Erythroblast (primary cell): ENCODE results near the gene NCAPG2.

Experiments
- GATA1 ChIP-seq: IDR thresholded peaks from 2 replicates; pipeline ENCODE4 v1.6.1; 2011; ENCODE audit warnings: low read depth, mild to moderate bottlenecking, control low read depth, low read length, moderate library complexity
- POLR2A ChIP-seq: IDR thresholded peaks from 2 replicates; pipeline ENCODE4 v1.6.1; 2011; ENCODE audit warnings: mild to moderate bottlenecking, low read length

- TF ChIP-seq POLR2A: no peak
- no peak for TF ChIP-seq GATA1
These were observed 19.2 kb upstream of the NCAPG2 start for GRCh38 chr7:158723714-158724385.
